DND-41 (cell line): ENCODE measurements around the gene NPAS2.

ENCODE experiments used
- ATAC-seq: fragments of 200-7000 bp; cut with Tn5 transposase; 3 replicates; pipeline ENCODE4 v1.9.1; 2021; ENCODE audit warnings: low read depth; ENCODE audit not compliant: insufficient read depth
- DNase-seq: peaks from one replicate; pipeline ENCODE4 v3.0.0-alpha.2; 2020
- H2AFZ ChIP-seq: 2 replicates; pipeline ENCODE4 v1.6.0; 2012; ENCODE audit warnings: low read depth, low read length
- H3K27ac ChIP-seq: 2 replicates; pipeline ENCODE4 v1.5.1; 2012; ENCODE audit warnings: low read length, inconsistent platforms
- H3K27me3 ChIP-seq: fragments of 200-600 bp; sonication (generic); 2 replicates; pipeline ENCODE4 v1.6.0; 2012; ENCODE audit warnings: low read length, mild to moderate bottlenecking, inconsistent platforms; ENCODE audit not compliant: insufficient read depth, poor library complexity
- H3K36me3 ChIP-seq: 2 replicates; pipeline ENCODE4 v1.5.1; 2012; ENCODE audit warnings: low read length, inconsistent platforms; ENCODE audit not compliant: insufficient read depth
- H3K4me1 ChIP-seq: 2 replicates; pipeline ENCODE4 v1.5.1; 2012; ENCODE audit warnings: mild to moderate bottlenecking, low read length; ENCODE audit not compliant: insufficient read depth
- H3K4me2 ChIP-seq: 2 replicates; pipeline ENCODE4 v1.6.0; 2012; ENCODE audit warnings: mild to moderate bottlenecking, moderate library complexity, low read length, inconsistent platforms; ENCODE audit not compliant: insufficient read depth
- H3K4me3 ChIP-seq, 2 experiments: fragments of 200-600 bp in 1 of 2; shearing (Covaris generic) in 1 of 2; 2 replicates each; pipeline ENCODE4 v1.5.1; 2012 to 2016; ENCODE audit warnings: inconsistent platforms in 2 of 2, low read length in 2 of 2, mild to moderate bottlenecking in 2 of 2, low read depth in 1 of 2, moderate library complexity in 1 of 2
- H3K79me2 ChIP-seq: 2 replicates; pipeline ENCODE4 v1.6.0; 2012; ENCODE audit warnings: low read length, inconsistent platforms; ENCODE audit not compliant: insufficient read depth
- H3K9ac ChIP-seq: 2 replicates; pipeline ENCODE4 v1.6.0; 2012; ENCODE audit warnings: low read depth, mild to moderate bottlenecking, inconsistent platforms, low read length, moderate library complexity
- H3K9me3 ChIP-seq: 2 replicates; pipeline ENCODE4 v1.5.1; 2012; ENCODE audit warnings: low read length, moderate library complexity, mild to moderate bottlenecking, inconsistent platforms; ENCODE audit not compliant: insufficient read depth, severe bottlenecking
- H4K20me1 ChIP-seq: 2 replicates; pipeline ENCODE4 v1.6.0; 2012; ENCODE audit warnings: low read length; ENCODE audit not compliant: insufficient read depth
- EZH2 ChIP-seq: IDR thresholded peaks from 3 replicates; pipeline ENCODE4 v1.6.1; 2012; ENCODE audit warnings: borderline replicate concordance, low read depth, mild to moderate bottlenecking, moderate library complexity, low read length, inconsistent platforms; ENCODE audit not compliant: severe bottlenecking
- TF ChIP-seq, protein P1 (sequence below): IDR thresholded peaks from 2 replicates; pipeline ENCODE4 v1.5.1; 2012; ENCODE audit warnings: borderline replicate concordance, low read length, moderate library complexity, mild to moderate bottlenecking; ENCODE audit not compliant: poor library complexity, severe bottlenecking; ENCODE audit errors: extremely low read depth

Gene NPAS2

DNA sequence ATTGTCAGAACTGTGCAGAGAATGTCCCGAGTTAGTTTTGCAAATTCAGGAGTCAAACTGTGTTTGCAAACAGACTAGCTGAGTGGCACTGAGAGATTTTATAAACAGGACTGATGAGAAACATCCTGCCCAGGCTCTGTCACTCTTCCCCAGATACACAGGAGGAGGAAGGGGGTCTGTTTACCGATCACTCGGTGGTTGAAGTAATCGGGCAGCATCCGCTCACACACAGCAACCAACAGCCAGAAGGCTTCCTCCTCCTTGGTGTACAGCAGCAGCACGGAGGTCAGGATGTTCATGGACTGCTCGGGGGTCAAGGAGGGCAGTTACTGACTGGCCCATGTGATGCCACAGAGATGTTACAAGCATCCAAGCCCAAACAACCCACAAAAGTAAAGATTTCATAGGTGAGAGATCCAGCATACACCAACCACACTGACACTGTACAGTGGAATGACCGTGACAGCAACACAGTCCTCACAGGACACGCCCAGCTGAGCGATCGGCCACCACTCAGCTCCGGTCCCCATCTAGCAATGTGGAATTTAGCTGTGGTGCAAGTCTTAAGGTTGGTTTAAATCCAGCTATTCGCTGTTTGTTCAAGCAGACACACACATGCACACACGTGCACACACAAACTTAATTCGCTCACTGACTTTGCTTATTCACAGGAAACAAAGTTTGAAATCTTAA is 212.3 kb downstream of the NPAS2 start:
- TF ChIP-seq, protein P1, sequence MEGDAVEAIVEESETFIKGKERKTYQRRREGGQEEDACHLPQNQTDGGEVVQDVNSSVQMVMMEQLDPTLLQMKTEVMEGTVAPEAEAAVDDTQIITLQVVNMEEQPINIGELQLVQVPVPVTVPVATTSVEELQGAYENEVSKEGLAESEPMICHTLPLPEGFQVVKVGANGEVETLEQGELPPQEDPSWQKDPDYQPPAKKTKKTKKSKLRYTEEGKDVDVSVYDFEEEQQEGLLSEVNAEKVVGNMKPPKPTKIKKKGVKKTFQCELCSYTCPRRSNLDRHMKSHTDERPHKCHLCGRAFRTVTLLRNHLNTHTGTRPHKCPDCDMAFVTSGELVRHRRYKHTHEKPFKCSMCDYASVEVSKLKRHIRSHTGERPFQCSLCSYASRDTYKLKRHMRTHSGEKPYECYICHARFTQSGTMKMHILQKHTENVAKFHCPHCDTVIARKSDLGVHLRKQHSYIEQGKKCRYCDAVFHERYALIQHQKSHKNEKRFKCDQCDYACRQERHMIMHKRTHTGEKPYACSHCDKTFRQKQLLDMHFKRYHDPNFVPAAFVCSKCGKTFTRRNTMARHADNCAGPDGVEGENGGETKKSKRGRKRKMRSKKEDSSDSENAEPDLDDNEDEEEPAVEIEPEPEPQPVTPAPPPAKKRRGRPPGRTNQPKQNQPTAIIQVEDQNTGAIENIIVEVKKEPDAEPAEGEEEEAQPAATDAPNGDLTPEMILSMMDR = no peak
- TF ChIP-seq EZH2 = no peak

DNA sequence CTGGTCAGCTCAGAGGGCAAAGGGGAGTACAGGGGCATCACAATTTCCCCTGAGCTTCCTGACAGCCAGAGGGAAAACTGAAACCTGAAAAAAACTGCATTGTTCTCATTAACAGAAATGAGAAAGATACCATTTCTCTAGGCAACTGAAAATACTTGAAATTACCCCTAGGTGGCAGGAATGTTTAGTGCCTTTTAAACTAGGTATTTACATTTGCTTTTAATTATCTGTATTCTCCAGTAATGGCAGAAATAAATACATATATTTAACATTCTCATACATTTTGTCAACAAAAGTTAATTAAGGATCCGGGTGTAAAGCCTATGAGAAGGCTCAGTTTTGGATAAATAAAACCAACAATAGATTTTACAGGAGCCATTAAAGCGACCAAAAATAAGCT is 216.6 kb downstream of the NPAS2 start:
- no peak for TF ChIP-seq EZH2
- TF ChIP-seq, protein P1 = peak; percentile 65
- Histone ChIP-seq H3K4me1 (no peaks in the 10 kb centered on the region), H3K4me2 (no peak overlapping the region), H3K9ac (no peak overlapping the region), H3K79me2 (no peaks in the 10 kb centered on the region), H3K9me3 (no peaks in the 10 kb centered on the region), H3K36me3 (peaks cover 43% of the 10 kb centered on the region), H2AFZ (no peak overlapping the region), H3K27me3 (no peaks in the 10 kb centered on the region), H4K20me1 (no peaks in the 10 kb centered on the region; the same call in 1 of the 2 replicates), H3K4me3 (no peak overlapping the region), H3K27ac (no peak overlapping the region)
- ATAC-seq = no peak
- no peak for DNase-seq

More for the DNA sequence above, 212.3 kb downstream of the NPAS2 start:
- no peak for ATAC-seq
- Histone ChIP-seq H4K20me1 (no peaks in the 10 kb centered on the region; the same call in 1 of the 2 replicates), H3K4me2 (no peak overlapping the region), H3K4me1 (no peaks in the 10 kb centered on the region), H3K79me2 (no peaks in the 10 kb centered on the region), H3K27ac (no peak overlapping the region), H3K4me3 (no peak overlapping the region), H3K9me3 (no peaks in the 10 kb centered on the region), H3K9ac (no peak overlapping the region), H2AFZ (no peak overlapping the region), H3K27me3 (no peaks in the 10 kb centered on the region), H3K36me3 (peaks cover 29% of the 10 kb centered on the region; the same call in 1 of the 2 replicates)
- DNase-seq = no peak

DNA sequence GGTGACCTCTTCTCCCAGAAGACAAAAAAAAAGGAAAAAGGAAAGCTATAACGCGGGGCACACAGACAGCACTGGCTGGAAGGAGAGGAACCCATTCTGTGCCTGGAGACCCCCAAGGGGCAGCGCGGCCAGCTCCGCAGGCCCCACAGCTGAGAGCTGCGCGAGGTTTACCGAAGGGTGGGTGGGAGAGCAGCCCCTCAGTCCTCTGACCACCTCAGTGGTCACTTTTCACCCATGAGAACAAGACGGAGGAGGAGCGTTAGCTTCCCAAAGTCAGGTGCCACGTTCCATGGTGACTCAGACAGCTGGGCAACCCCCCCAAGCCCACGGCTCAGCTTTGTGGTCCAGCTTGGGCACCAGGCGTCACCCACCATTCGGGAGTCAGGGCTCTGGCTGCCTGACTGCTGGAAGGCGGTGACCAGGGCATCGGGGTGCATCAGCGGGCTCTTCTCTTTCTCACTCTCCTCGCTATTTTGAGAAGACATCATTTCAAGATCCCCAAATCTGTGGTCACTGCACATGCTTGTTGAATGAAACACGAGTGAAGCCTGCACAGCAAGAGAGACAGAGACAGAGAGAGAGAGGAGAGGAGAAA is 217.3 kb downstream of the NPAS2 start:
- no peaks in the 10 kb centered on the region; the same call in 1 of the 2 replicates for H4K20me1 ChIP-seq
- no peak overlapping the region for H2AFZ ChIP-seq
- no peaks in the 10 kb centered on the region for H3K4me1 ChIP-seq
- DNase-seq (no peak), ATAC-seq (no peak)
- H3K79me2 ChIP-seq = no peaks in the 10 kb centered on the region
- H3K9me3 ChIP-seq = no peaks in the 10 kb centered on the region
- H3K4me2 ChIP-seq = no peak overlapping the region
- H3K9ac ChIP-seq = no peak overlapping the region
- TF ChIP-seq, protein P1 = no peak
- no peak for TF ChIP-seq EZH2
- H3K27ac ChIP-seq = no peak overlapping the region
- H3K4me3 ChIP-seq = no peak overlapping the region
- peaks cover 41% of the 10 kb centered on the region for H3K36me3 ChIP-seq
- no peaks in the 10 kb centered on the region for H3K27me3 ChIP-seq
